ENCODE measurements around the gene ARMC12.

Gene ARMC12

DNA sequence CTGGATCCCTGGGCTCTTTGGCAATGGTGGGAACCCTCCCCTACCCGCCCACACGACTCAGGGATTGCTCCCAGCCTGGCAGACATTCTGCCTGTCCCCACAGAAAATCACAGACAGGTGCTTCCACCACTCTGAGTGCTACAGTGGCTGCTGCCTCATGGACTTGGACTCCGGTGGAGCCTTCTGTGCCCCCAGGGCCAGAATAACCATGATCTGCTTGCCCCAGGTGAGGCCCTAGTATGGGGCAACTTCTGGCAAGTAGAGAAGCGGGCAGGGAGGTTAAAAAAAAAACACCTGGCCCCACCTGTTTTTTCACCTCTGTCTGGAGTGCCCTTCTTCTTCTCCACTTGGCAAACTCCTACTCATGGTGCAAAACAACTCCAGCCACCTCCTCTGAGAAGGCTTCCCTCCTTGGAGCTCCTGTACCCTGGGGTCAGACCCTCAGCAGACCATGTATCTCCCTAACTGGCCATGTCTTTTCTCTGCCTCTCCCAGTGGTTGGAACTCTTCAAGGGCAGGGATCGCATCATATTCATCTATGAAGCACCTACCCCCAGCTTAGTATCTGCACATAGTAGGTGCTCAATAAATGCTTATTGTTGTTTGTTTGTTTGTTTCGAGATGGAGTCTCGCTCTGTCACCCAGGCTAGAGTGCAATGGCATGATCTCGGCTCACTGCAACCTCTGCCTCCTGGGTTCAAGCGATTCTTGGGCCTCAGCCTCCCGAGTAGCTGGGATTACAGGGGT is 40.7 kb downstream of the ARMC12 start:
- DNase-seq: no peak

DNA sequence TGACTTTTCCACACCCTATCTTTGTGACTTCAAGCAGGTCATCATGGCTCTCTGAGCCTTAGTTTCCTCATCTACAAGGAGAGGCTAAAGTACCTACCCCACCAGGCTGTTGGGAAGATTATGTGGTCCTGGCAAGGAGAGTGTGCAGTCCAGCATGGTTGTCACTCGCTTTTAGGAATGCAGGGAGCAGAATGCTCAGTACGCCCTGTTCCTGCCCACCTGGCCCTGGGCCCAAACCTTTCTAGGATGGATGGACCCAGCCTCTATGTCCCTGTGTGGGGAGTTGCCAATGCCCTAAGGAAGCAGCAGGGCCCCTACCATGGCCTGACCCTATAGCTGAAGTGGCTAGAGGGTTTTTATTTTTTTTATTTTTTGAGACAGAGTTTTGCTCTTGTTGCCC is 41.6 kb downstream of the ARMC12 start:
- DNase-seq: no peak

DNA sequence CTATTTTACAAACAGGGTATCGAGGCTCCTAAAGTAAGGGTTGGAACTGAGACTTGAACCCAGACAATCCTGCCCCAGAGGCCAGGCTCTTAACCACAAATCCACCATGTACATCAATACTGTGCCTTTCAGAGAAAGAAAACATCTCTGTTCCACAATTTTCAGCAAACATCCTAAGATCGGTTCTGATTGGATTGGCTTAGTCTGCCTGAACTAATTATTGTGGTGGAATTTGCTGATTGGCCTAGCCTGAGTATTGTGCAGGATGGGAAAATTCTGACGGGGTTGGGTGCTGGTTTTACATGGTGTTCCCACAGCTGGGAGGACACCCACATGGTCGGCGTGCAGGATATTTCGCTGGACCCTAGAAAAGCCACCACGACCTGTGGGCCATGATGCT is 43.9 kb downstream of the ARMC12 start, which contains the start of gene CLPSL1:
Gene CLPSL1 (plus strand): TSS at position 301 of the 400 bp plus-strand sequence. CDS start 92 bp downstream, at position 393.
- DNase-seq: no peak

DNA sequence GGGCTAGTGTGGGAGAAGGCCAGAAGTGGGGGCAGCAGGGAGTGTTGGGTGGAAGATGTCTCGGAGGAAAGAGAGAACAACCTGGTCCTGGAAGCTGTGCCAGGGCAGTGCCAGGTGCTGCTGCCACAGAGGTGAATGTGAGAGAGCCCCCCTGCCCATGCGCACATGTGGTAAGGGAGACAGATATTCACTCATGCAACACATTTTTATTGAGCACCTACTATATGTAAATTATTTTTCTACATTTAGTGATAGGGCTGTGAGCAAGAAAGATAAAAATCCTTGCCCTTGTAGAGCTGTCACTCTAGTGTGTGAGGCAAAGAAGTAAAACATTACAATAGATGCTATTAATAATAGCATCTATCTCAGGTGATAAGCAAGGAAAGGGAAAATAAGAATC is 44.5 kb downstream of the ARMC12 start:
- no peak for DNase-seq

DNA sequence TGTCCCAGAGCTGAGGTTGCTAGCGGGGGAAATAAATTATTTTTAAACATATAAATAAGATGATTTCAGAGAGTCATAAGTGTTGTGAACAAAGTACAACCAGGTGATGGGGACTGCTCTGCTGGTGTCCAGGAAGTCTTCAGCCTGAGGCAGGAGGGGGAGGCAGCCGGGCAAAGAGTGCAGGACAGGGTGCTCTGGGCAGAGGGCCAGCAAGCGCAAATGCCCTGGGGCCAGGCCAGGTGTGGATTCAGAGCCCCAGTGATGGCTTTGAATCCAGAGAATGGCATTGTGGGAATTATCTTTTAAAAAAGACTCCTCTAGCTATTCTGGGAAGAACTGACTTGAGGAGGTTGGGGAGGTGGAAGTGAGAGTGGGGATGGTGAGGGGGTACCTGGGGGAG is 45.6 kb downstream of the ARMC12 start:
- no peak for DNase-seq

DNA sequence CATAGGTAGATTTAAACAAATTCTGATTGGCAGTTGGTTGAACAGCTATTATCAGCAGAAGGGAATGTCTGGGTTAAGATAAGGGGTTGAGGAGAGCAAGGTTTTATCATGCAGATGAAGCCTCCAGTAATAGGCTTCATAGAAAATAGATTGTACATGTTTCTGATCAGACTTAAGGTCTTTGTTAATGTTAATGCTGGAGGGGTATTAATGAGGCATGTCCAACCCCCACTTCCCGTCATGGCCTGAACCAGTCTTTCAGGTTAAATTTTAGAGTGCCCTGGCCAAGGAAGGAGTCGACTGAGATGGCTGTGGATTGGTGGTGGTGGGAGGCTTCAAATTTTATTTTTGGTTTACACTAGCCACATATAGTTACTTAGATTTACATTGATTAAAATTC is 47.4 kb downstream of the ARMC12 start:
- no peak for DNase-seq

DNA sequence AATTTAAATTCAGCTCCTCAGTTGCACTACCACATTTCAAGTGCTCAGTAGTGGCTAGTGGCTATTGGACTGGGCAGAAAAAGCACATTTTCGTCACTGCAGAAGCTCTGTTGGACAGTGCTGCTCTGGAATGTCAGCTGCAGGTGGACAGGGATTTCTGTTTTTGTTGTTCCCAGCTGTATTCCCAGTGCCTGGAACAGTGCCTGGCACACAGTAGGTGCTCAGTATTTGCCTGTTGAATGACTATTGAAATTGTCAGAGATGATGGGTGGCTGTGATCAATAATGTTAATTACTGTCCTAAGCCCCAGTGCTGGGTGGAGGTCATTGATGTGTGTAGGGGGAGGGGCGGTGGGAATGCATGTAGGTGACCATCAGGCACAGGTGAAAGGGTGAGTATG is 49.4 kb downstream of the ARMC12 start:
- DNase-seq: no peak

DNA sequence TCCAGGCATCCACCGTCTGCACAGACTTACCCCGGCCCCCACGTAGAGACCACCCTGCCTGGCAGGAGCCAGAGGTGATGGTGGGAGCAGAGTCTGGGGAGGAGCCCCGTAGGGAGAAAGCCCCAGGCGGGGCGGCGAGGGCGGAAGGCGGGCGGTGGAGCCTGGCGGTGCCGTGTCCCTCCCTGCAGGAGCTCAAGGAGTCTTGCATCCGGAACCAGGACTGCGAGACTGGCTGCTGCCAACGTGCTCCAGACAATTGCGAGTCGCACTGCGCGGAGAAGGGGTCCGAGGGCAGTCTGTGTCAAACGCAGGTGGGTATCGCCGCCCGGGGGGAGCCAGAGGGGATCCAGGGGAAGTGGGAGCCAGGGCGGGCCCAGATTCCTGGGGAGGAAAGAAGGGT is 50.0 kb downstream of the ARMC12 start:
- no peak for DNase-seq

DNA sequence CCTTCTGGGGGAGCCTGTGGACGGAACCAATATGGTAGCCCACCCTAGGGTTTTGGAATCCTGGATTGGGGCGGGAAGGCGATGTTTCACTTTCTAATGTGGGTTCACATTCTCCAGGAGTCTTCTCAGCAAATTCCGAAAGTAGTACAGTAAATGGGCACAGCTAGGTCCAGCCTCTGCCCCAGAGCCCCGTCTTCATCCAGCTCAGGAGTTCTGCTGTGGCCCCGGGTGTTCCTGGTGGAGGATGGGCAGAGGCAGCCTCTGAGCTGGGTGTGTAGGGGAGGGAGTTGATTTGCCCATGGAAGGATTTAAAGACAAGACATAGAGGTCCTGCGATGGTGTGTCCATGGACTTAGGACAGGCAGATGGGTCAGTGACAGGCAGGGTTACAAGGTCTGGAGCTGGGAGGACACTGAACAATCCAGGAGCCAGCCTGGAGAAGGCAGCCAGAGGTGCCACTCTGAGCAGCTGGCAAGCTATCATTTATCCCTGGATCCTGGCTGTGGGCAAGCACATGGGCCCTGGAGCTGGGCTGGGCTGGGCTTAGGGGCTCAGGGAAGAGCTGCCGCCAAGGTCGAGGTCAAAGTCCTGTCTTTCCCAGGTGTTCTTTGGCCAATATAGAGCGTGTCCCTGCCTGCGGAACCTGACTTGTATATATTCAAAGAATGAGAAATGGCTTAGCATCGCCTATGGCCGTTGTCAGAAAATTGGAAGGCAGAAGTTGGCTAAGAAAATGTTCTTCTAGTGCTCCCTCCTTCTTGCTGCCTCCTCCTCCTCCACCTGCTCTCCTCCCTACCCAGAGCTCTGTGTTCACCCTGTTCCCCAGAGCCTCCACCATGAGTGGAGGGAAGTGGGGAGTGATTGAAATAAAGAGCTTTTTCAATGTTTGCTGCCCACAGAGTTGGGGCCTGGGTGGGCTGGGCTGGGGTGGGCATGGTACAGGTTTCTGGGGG is 50.7 kb downstream of the ARMC12 start:
- DNase-seq: no peak

DNA sequence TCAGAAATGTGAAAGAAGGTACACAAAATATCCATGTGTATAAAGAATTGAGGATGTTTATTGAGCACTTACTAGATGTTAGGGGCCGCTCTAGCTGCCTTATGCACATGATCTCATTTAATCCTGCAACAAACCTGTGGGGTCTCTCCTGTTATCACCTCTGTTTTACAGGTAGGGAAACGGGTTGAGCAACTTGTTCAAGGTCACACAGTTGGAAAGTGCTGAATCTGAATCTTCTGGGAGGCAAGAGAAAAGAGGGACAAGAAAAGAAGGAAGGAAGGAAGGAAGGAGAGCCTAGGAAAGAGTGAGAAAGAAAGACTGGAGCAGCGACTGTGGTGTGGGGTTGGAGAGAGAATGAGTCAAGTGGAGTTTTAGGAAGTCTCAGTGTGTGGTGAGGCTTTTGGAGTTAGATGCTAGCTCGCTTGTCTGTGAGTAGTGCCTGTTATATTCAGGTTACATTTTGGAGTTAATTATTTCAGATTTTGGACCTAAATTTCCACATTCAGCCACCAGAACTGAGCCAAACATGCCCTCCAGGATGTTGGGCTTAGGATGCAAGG is 51.7 kb downstream of the ARMC12 start:
- DNase-seq: no peak

DNA sequence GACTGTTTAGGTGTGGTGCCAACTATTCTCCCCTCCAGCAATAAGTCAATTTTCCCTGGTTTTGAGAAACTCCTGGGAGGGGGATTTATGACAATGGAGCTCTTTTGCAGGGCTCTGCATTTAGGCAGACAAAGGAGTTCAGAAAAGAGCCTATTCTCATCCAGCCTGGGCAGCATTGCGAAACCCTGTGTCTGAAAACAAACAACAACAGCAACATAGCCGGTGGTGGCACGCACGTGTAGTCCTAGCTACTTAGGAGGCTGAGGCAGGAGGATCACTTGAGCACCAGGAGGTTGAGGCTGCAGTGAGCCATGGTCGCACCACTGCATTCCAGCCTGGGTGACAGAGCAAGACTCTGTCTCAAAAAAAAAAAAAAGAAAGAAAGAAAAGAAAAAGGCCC is 53.9 kb downstream of the ARMC12 start:
- no peak for DNase-seq

DNA sequence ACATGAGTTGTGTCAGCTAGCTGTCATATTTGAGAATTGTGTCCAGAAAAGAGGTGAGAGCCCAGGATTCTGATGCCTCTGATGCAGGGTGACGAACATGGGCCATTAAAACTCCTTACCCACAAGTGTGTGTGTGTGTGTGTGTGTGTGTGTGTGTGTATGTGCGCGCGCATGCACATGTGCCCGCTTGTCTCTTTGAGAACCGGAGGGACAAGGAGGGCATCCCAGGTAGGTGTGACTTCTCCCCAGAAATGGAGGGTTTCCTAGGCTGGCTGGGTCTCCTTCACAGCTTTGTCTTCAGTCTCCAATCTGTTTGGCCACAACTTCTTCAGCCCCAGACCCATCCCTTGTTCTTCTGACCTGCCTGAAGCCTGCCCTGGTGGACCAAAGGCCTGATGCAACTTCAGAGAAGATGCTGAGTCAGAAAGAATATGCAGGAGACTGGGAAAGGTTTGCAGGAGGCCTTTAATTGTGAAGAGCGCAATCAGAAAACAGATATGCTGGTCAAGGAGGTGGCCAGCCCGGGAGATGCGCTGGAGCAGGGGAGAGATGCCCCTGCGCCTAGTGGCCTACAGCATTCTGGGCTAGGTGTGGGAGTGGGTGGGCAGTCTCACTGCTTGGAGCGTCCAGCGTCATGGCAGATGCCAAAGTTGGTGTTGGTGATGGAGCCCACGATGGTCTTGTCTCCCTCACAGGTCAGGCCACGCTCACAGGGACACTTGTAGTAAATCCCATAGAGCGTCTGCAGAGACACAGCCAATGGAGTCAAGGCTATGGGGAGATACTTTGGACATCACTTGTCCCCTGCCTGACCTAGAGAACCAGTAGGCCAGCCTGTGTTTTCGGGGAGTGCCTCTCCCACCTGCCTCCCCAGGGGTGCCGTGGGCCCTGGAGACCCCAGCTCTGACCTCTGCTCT is 58.0 kb downstream of the ARMC12 start:
- no peak for DNase-seq

DNA sequence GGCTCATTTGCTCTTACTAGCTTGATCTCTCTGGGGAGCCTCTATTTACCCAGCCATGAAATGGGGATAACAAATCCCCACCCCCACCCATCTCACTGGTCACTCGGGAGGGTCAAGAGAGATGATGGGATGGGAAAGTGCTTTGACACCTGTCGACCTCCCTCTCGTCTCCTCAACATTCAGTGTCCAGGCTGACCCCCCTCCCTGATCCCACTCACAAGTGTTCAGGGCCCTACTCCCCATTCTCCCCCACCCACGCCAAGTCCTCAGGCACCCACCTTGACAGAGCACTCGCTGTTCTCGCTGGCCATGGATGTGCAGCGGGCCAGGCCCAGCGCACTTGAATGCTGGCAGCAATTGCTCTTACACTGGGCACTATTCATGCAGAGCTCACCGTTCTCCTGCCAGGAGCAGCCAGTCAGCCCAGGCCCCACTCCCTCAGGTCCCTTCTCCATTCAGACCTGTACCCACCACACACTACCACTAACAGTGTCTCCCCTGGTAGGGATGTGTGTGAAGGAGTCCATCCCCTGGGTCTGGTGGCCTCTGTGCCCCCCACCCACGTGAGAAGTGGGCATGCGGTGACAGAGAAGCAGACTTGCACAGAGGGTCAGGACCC is 58.7 kb downstream of the ARMC12 start:
- DNase-seq: no peak

DNA sequence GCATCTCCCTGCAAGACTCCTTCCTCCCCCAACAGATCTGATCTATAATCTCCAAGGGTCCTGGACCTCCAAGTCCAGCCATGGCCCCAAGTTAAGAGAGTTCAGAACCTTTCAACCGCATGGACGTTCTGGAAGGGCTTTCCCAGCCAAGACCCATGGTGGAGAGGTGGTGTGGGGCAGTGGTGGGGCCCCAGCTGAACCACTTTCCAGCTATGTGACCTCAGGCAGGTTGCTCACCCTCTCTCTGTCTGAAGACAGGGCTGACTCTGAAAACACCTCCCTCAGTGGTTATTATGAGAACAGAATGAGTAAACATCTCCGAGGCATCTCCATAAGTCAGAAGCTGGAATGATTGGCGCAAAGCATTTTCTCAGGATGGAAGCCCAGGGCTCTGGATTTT is 59.4 kb downstream of the ARMC12 start:
- no peak for DNase-seq

DNA sequence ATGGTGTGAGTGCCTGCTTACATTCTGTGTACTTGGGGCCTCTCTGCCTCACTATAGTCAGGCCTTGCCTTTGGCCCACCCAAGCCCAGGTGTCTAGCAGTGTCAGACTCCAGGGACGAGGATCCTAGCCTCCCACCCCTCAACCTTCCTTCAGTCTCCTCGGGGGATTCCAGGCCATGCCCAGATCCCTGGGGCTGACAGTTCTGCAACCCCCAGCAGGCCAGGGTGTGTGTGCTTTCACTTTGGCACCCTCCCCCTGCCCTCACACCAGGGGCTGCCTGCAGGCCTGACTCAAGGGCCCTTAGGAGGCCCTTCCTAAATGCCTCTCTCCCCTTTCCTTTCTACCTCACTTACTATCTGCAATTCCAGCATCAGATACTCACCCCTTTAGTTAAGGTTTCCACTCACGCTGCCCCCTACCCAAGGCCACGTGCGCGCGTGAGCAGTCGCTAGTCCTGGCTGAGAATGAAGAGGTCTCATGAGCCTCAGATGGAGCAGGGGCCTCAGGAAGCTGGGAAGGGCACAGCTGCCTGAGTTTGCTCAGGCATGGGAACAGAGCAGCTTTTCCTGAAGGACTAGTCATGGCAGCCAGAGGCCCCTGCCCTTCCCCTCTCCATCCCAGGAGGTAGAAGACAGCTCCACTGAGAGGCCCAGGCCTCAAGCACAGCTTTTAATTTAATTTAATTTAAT is 61.1 kb downstream of the ARMC12 start:
- DNase-seq: no peak
